Activated T-helper 2 cell treated with anti-CD3 and anti-CD28 coated beads, Interferon-gamma antibody, Interleukin-2, Interleukin-4, amounts not matched to agents 10 μg/mL and 5 μg/mL and 100 μg/mL, durations not matched to agents 14 hours and 24 hours and 36 hours (primary cell): ENCODE data around the gene ARMC9. TPM values are rescaled to one million over a fixed set of nuclear protein-coding genes. Genes with fewer than 3 reads are reported as not detected.
"Not testable (repeated sequence)": the region's sequence is repeated elsewhere in the genome, so short reads cannot be mapped to it uniquely, and the experiment has no call there.

Source experiments
- DNase-seq: peaks from one replicate; pipeline ENCODE4 v3.0.0; 2021; ENCODE audit warnings: low spot score
- H3K27ac Mint-ChIP-seq: one replicate; pipeline ENCODE4 v1.8.0; 2021; ENCODE audit warnings: mixed read lengths
- H3K27me3 Mint-ChIP-seq: one replicate; pipeline ENCODE4 v1.8.0; 2021; ENCODE audit warnings: low read depth, mixed read lengths
- H3K36me3 Mint-ChIP-seq: one replicate; pipeline ENCODE4 v1.8.0; 2021; ENCODE audit warnings: low read depth, mixed read lengths
- H3K4me1 Mint-ChIP-seq: one replicate; pipeline ENCODE4 v1.8.0; 2021; ENCODE audit warnings: low read depth, mixed read lengths
- H3K4me3 Mint-ChIP-seq: one replicate; pipeline ENCODE4 v1.8.0; 2021; ENCODE audit warnings: low read depth, mild to moderate bottlenecking, moderate library complexity, mixed read lengths
- H3K9me3 Mint-ChIP-seq: one replicate; pipeline ENCODE4 v1.8.0; 2021; ENCODE audit warnings: mixed read lengths
- intact Hi-C: fragments of 100-400 bp; cut with micrococcal nuclease; formaldehyde crosslinking; loops from one replicate; pipeline ENCODE4 v1.15.1; 2023
- total RNA-seq: library from RNA; stranded (reverse); gene quantifications from 2 replicates; pipeline ENCODE4 v1.2.3, GENCODE V29; 2022

ARMC9 gene
- total RNA-seq, 1 donor from 2014 or later, result 3.3 TPM

- Mint-ChIP-seq H3K27me3 (no peaks in the 10 kb centered on the region), H3K36me3 (no peaks in the 10 kb centered on the region), H3K9me3 (no peaks in the 10 kb centered on the region), H3K4me1 (no peaks in the 10 kb centered on the region), H3K4me3 (no peak overlapping the region), H3K27ac (no peak overlapping the region)
- no peak for DNase-seq
- intact Hi-C loops, result no loop called here
Measured at GRCh38 chr2:231369580-231370428, 171.4 kb downstream of the ARMC9 start.

- Mint-ChIP-seq H3K27ac (no peak overlapping the region), H3K9me3 (no peaks in the 10 kb centered on the region), H3K27me3 (no peaks in the 10 kb centered on the region), H3K36me3 (no peaks in the 10 kb centered on the region), H3K4me1 (no peaks in the 10 kb centered on the region), H3K4me3 (no peak overlapping the region)
- no peak for DNase-seq
- intact Hi-C loops, result no loop called here
Measured at GRCh38 chr2:231370429-231370748, 172.0 kb downstream of the ARMC9 start.

GRCh38 chr2:231370749-231371429 is 172.5 kb downstream of the ARMC9 start:
- Mint-ChIP-seq H3K36me3 (no peaks in the 10 kb centered on the region), H3K27ac (no peak overlapping the region), H3K4me3 (no peak overlapping the region), H3K27me3 (no peaks in the 10 kb centered on the region), H3K9me3 (no peaks in the 10 kb centered on the region), H3K4me1 (no peaks in the 10 kb centered on the region)
- DNase-seq, result no peak
- intact Hi-C loops, result no loop called here

- no peak for DNase-seq
- intact Hi-C loops, result no loop called here
- Mint-ChIP-seq H3K36me3 (no peaks in the 10 kb centered on the region), H3K27ac (no peak overlapping the region), H3K9me3 (no peaks in the 10 kb centered on the region), H3K27me3 (no peaks in the 10 kb centered on the region), H3K4me3 (no peak overlapping the region), H3K4me1 (no peaks in the 10 kb centered on the region)
Measured at GRCh38 chr2:231371430-231372054, 173.1 kb downstream of the ARMC9 start.

GRCh38 chr2:231372326-231372725 is 173.9 kb downstream of the ARMC9 start:
- no peaks in the 10 kb centered on the region for H3K4me1 Mint-ChIP-seq
- intact Hi-C loops, result no loop called here
- no peaks in the 10 kb centered on the region for H3K36me3 Mint-ChIP-seq
- no peak overlapping the region for H3K27ac Mint-ChIP-seq
- no peaks in the 10 kb centered on the region for H3K9me3 Mint-ChIP-seq
- peaks cover 2% of the 10 kb centered on the region for H3K27me3 Mint-ChIP-seq
- no peak overlapping the region for H3K4me3 Mint-ChIP-seq
- no peak for DNase-seq

GRCh38 chr2:231373184-231373583 is 174.8 kb downstream of the ARMC9 start:
- no peaks in the 10 kb centered on the region for H3K4me1 Mint-ChIP-seq
- intact Hi-C loops, result no loop called here
- H3K27ac Mint-ChIP-seq, result no peak overlapping the region
- no peak for DNase-seq
- no peaks in the 10 kb centered on the region for H3K36me3 Mint-ChIP-seq
- peaks cover 2% of the 10 kb centered on the region for H3K27me3 Mint-ChIP-seq
- H3K9me3 Mint-ChIP-seq, result no peaks in the 10 kb centered on the region
- H3K4me3 Mint-ChIP-seq, result no peak overlapping the region

- no peak overlapping the region for H3K4me3 Mint-ChIP-seq
- peaks cover 2% of the 10 kb centered on the region for H3K27me3 Mint-ChIP-seq
- no peaks in the 10 kb centered on the region for H3K36me3 Mint-ChIP-seq
- H3K9me3 Mint-ChIP-seq, result no peaks in the 10 kb centered on the region
- H3K4me1 Mint-ChIP-seq, result no peaks in the 10 kb centered on the region
- intact Hi-C loops, result no loop called here
- DNase-seq, result no peak
- H3K27ac Mint-ChIP-seq, result no peak overlapping the region
Measured at GRCh38 chr2:231373786-231374349, 175.4 kb downstream of the ARMC9 start.

GRCh38 chr2:231374771-231375170 is 176.3 kb downstream of the ARMC9 start:
- H3K36me3 Mint-ChIP-seq, result no peaks in the 10 kb centered on the region
- DNase-seq, result no peak
- intact Hi-C loops, result no loop called here
- no peak overlapping the region for H3K4me3 Mint-ChIP-seq
- H3K27ac Mint-ChIP-seq, result no peak overlapping the region
- no peaks in the 10 kb centered on the region for H3K9me3 Mint-ChIP-seq
- no peaks in the 10 kb centered on the region for H3K4me1 Mint-ChIP-seq
- peaks cover 2% of the 10 kb centered on the region for H3K27me3 Mint-ChIP-seq

GRCh38 chr2:231375994-231376615 is 177.7 kb downstream of the ARMC9 start:
- H3K27ac Mint-ChIP-seq, DNase-seq, H3K27me3 Mint-ChIP-seq, H3K36me3 Mint-ChIP-seq, intact Hi-C loops, H3K4me1 Mint-ChIP-seq, H3K4me3 Mint-ChIP-seq, H3K9me3 Mint-ChIP-seq: not testable (repeated sequence)

- Mint-ChIP-seq H3K9me3 (no peaks in the 10 kb centered on the region), H3K36me3 (no peaks in the 10 kb centered on the region), H3K4me1 (no peaks in the 10 kb centered on the region), H3K4me3 (no peak overlapping the region), H3K27me3 (peaks cover 2% of the 10 kb centered on the region), H3K27ac (no peak overlapping the region)
- intact Hi-C loops, result no loop called here
- DNase-seq, result no peak
Measured at GRCh38 chr2:231376857-231377256, 178.4 kb downstream of the ARMC9 start.

- no peak for DNase-seq
- intact Hi-C loops, result no loop called here
- Mint-ChIP-seq H3K4me3 (no peak overlapping the region), H3K4me1 (no peaks in the 10 kb centered on the region), H3K27ac (no peak overlapping the region), H3K36me3 (no peaks in the 10 kb centered on the region), H3K27me3 (peaks cover 2% of the 10 kb centered on the region), H3K9me3 (no peaks in the 10 kb centered on the region)
Measured at GRCh38 chr2:231378026-231378722, 179.7 kb downstream of the ARMC9 start.
